GM12878 (cell line): Measurements from ENCODE around the gene INHBC. TPM values are rescaled to one million over a fixed set of nuclear protein-coding genes. Genes with fewer than 3 reads are reported as not detected.

Source experiments
- BCL11A ChIP-seq: IDR thresholded peaks from 2 replicates; pipeline ENCODE4 v1.6.1; 2011; ENCODE audit warnings: low read depth, low read length
- CBX3 ChIP-seq: fragments of 200-600 bp; sonication (generic); IDR thresholded peaks from 2 replicates; pipeline ENCODE4 v1.6.1; 2016; ENCODE audit warnings: low read depth, borderline replicate concordance
- CBX5 ChIP-seq: sonication (generic); IDR thresholded peaks from 2 replicates; pipeline ENCODE4 v1.6.1; 2016; ENCODE audit warnings: low read depth, moderate library complexity, mild to moderate bottlenecking, inconsistent platforms
- E4F1 ChIP-seq: fragments of 450-650 bp; IDR thresholded peaks from 2 replicates; pipeline ENCODE4 v1.6.1; 2018; ENCODE audit warnings: borderline replicate concordance, mild to moderate bottlenecking; ENCODE audit not compliant: partially characterized antibody
- EGR1 ChIP-seq, 2 experiments: IDR thresholded peaks; 1 replicate in 1 of 2; 2 replicates in 1 of 2; pipeline ENCODE4 v1.6.1; 2011 to 2012; ENCODE audit warnings: low read depth in 2 of 2, low read length in 2 of 2, borderline replicate concordance in 1 of 2, mild to moderate bottlenecking in 1 of 2, moderate library complexity in 1 of 2
- ESRRA ChIP-seq: IDR thresholded peaks from 2 replicates; pipeline ENCODE4 v1.6.1; 2012; ENCODE audit warnings: mild to moderate bottlenecking, low read length, improper control_type of control experiment
- ETV6 ChIP-seq, 2 experiments: fragments of 450-650 bp in 1 of 2; IDR thresholded peaks in 1 of 2; conservative IDR thresholded peaks in 1 of 2; 2 replicates each; pipeline ENCODE4 v1.6.1; 2014; ENCODE audit warnings: antibody characterized with exemption in 1 of 2, borderline replicate concordance in 1 of 2, low read depth in 1 of 2, mild to moderate bottlenecking in 1 of 2, moderate library complexity in 1 of 2
- NBN ChIP-seq: fragments of 450-650 bp; IDR thresholded peaks from 2 replicates; pipeline ENCODE4 v1.6.1; 2016
- PAX5 ChIP-seq: IDR thresholded peaks from 2 replicates; pipeline ENCODE4 v1.6.1; 2011; ENCODE audit warnings: low read depth, low read length, borderline replicate concordance
- SMAD5 ChIP-seq: IDR thresholded peaks from 2 replicates; pipeline ENCODE4 v1.6.1; 2016; ENCODE audit warnings: antibody characterized with exemption, low read depth
- SMC3 ChIP-seq: IDR thresholded peaks from 2 replicates; pipeline ENCODE4 v1.6.1; 2011; ENCODE audit warnings: low read length, improper control_type of control experiment, borderline replicate concordance
- polyA plus RNA-seq, 11 experiments: library from polyadenylated mRNA; depleted of rRNA in 4 of 11; unstranded in 6 of 11; stranded (reverse) in 5 of 11; fragments of >200 nt; fragmentation: Nextera tagmentation in 4 of 11; fragmentation: Illumina TruSeq in 1 of 11; extraction: Ambion mirVana in 4 of 11; extraction: Trizol in 1 of 11; gene quantifications; 1 replicate in 1 of 11; 2 replicates in 10 of 11; pipeline versions ENCODE4 v1.2.1 to v1.2.3, GENCODE V29; 2011 to 2016; ENCODE audit warnings: inconsistent platforms in 2 of 11, missing spikeins in 2 of 11, low read depth in 1 of 11
- total RNA-seq, 4 experiments: library from RNA; depleted of rRNA in 3 of 4; stranded (reverse); fragments of >200 nt in 3 of 4; fragmentation: Illumina TruSeq in 1 of 4; extraction: Trizol in 1 of 4; gene quantifications; 2 replicates each; pipeline versions ENCODE4 v1.2.1 to v1.2.3, GENCODE V29; 2013 to 2021
- TF ChIP-seq, protein P1 (sequence below): fragments of 450-650 bp; IDR thresholded peaks from 2 replicates; pipeline ENCODE4 v1.6.1; 2017; ENCODE audit warnings: mild to moderate bottlenecking, moderate library complexity
- TF ChIP-seq, protein P2 (sequence below): fragments of 450-650 bp; IDR thresholded peaks from 2 replicates; pipeline ENCODE4 v1.6.1; 2014; ENCODE audit warnings: mild to moderate bottlenecking
- TF ChIP-seq, protein P3 (sequence below): fragments of 450-650 bp; formaldehyde crosslinking; IDR thresholded peaks from 2 replicates; pipeline ENCODE4 v1.4.0; 2022; ENCODE audit warnings: mild to moderate bottlenecking, moderate library complexity
- TF ChIP-seq, protein P4 (sequence below): fragments of 450-650 bp; IDR thresholded peaks from 2 replicates; pipeline ENCODE4 v1.6.1; 2017; ENCODE audit warnings: antibody characterized with exemption, mild to moderate bottlenecking, moderate library complexity

Gene INHBC
- total and polyA plus RNA-seq, 10 of the 15 experiments (the other 5 are each of a cell fraction or from before 2014, with no cell fraction given) = 0.04 to 0.22 (median 0.13) TPM; not detected in 5

DNA sequence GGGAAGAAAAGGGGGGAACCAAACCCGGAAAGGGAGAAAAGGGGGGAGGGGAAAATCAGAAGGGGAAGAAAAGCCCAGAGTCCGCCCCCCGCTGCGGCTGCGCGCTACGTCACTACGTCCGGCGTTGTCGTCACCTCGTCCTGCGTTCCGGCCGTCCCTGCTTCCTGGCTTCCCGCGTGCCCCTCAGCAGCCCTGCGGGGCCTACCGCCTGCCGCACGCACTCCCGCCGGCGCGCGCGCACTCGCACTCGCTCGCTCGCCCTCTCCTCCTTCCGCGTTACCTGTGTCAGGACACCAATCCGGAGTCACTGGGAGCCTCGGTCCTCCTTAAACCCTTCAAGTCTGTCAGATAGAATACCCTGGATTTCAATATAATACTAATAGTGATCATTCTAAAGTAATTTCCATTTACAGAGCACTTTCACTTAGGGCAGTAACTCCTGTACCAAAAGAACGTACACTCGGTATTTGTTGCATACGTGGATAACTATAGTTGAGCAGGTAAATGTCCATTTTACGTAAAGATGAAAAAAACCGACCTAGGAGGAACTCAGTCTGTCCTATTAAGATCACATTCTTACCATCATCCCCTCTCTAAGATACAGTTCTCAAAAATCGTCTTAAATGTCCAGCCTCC, 3.5 kb upstream of the INHBC start, which contains the start of gene R3HDM2 (continued):
- TF ChIP-seq, protein P1, sequence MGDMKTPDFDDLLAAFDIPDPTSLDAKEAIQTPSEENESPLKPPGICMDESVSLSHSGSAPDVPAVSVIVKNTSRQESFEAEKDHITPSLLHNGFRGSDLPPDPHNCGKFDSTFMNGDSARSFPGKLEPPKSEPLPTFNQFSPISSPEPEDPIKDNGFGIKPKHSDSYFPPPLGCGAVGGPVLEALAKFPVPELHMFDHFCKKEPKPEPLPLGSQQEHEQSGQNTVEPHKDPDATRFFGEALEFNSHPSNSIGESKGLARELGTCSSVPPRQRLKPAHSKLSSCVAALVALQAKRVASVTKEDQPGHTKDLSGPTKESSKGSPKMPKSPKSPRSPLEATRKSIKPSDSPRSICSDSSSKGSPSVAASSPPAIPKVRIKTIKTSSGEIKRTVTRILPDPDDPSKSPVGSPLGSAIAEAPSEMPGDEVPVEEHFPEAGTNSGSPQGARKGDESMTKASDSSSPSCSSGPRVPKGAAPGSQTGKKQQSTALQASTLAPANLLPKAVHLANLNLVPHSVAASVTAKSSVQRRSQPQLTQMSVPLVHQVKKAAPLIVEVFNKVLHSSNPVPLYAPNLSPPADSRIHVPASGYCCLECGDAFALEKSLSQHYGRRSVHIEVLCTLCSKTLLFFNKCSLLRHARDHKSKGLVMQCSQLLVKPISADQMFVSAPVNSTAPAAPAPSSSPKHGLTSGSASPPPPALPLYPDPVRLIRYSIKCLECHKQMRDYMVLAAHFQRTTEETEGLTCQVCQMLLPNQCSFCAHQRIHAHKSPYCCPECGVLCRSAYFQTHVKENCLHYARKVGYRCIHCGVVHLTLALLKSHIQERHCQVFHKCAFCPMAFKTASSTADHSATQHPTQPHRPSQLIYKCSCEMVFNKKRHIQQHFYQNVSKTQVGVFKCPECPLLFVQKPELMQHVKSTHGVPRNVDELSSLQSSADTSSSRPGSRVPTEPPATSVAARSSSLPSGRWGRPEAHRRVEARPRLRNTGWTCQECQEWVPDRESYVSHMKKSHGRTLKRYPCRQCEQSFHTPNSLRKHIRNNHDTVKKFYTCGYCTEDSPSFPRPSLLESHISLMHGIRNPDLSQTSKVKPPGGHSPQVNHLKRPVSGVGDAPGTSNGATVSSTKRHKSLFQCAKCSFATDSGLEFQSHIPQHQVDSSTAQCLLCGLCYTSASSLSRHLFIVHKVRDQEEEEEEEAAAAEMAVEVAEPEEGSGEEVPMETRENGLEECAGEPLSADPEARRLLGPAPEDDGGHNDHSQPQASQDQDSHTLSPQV = no peak
- TF ChIP-seq EGR1 (IDR thresholded peaks at IDR 0.05; ENCODE audit: borderline replicate concordance in 1 of 2, low read depth in 2 of 2, low read length in 2 of 2) = peak; percentile 68 to 94; a peak in 2 of 3 replicates
- TF ChIP-seq, protein P2, sequence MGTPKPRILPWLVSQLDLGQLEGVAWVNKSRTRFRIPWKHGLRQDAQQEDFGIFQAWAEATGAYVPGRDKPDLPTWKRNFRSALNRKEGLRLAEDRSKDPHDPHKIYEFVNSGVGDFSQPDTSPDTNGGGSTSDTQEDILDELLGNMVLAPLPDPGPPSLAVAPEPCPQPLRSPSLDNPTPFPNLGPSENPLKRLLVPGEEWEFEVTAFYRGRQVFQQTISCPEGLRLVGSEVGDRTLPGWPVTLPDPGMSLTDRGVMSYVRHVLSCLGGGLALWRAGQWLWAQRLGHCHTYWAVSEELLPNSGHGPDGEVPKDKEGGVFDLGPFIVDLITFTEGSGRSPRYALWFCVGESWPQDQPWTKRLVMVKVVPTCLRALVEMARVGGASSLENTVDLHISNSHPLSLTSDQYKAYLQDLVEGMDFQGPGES = no peak
- peak in 1 of 2 experiments; percentile 49; a peak in 2 of 4 replicates for TF ChIP-seq ETV6 (conservative IDR thresholded peaks at IDR 0.05 in 1 of 2, IDR thresholded peaks at IDR 0.05 in 1 of 2; ENCODE audit: borderline replicate concordance in 1 of 2, low read depth in 1 of 2)
- TF ChIP-seq BCL11A = no peak
- TF ChIP-seq, protein P3, sequence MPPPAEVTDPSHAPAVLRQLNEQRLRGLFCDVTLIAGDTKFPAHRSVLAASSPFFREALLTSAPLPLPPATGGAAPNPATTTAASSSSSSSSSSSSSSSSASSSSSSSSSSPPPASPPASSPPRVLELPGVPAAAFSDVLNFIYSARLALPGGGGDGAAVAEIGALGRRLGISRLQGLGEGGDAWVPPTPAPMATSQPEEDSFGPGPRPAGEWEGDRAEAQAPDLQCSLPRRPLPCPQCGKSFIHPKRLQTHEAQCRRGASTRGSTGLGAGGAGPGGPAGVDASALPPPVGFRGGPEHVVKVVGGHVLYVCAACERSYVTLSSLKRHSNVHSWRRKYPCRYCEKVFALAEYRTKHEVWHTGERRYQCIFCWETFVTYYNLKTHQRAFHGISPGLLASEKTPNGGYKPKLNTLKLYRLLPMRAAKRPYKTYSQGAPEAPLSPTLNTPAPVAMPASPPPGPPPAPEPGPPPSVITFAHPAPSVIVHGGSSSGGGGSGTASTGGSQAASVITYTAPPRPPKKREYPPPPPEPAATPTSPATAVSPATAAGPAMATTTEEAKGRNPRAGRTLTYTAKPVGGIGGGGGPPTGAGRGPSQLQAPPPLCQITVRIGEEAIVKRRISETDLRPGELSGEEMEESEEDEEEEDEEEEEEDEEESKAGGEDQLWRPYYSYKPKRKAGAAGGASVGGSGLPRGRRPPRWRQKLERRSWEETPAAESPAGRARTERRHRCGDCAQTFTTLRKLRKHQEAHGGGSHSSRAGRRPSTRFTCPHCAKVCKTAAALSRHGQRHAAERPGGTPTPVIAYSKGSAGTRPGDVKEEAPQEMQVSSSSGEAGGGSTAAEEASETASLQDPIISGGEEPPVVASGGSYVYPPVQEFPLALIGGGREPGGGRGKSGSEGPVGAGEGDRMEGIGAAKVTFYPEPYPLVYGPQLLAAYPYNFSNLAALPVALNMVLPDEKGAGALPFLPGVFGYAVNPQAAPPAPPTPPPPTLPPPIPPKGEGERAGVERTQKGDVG (CRISPR knock-in tag) = no peak
- TF ChIP-seq, protein P4, sequence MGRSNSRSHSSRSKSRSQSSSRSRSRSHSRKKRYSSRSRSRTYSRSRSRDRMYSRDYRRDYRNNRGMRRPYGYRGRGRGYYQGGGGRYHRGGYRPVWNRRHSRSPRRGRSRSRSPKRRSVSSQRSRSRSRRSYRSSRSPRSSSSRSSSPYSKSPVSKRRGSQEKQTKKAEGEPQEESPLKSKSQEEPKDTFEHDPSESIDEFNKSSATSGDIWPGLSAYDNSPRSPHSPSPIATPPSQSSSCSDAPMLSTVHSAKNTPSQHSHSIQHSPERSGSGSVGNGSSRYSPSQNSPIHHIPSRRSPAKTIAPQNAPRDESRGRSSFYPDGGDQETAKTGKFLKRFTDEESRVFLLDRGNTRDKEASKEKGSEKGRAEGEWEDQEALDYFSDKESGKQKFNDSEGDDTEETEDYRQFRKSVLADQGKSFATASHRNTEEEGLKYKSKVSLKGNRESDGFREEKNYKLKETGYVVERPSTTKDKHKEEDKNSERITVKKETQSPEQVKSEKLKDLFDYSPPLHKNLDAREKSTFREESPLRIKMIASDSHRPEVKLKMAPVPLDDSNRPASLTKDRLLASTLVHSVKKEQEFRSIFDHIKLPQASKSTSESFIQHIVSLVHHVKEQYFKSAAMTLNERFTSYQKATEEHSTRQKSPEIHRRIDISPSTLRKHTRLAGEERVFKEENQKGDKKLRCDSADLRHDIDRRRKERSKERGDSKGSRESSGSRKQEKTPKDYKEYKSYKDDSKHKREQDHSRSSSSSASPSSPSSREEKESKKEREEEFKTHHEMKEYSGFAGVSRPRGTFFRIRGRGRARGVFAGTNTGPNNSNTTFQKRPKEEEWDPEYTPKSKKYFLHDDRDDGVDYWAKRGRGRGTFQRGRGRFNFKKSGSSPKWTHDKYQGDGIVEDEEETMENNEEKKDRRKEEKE = no peak
- TF ChIP-seq SMAD5 = peak; percentile 92
- no peak for TF ChIP-seq ESRRA
- no peak for TF ChIP-seq SMC3
- TF ChIP-seq CBX5 = no peak
- TF ChIP-seq CBX3 = no peak
- peak; percentile 67; the same call in 1 of the 2 replicates for TF ChIP-seq NBN
- TF ChIP-seq PAX5 = peak; percentile 34; the same call in 1 of the 2 replicates
- TF ChIP-seq E4F1 = peak; percentile 54
